ENCODE results near the gene THAP5.

- TF ChIP-seq, protein P1, sequence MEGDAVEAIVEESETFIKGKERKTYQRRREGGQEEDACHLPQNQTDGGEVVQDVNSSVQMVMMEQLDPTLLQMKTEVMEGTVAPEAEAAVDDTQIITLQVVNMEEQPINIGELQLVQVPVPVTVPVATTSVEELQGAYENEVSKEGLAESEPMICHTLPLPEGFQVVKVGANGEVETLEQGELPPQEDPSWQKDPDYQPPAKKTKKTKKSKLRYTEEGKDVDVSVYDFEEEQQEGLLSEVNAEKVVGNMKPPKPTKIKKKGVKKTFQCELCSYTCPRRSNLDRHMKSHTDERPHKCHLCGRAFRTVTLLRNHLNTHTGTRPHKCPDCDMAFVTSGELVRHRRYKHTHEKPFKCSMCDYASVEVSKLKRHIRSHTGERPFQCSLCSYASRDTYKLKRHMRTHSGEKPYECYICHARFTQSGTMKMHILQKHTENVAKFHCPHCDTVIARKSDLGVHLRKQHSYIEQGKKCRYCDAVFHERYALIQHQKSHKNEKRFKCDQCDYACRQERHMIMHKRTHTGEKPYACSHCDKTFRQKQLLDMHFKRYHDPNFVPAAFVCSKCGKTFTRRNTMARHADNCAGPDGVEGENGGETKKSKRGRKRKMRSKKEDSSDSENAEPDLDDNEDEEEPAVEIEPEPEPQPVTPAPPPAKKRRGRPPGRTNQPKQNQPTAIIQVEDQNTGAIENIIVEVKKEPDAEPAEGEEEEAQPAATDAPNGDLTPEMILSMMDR (IDR thresholded peaks at IDR 0.05; ENCODE audit: poor library complexity, severe bottlenecking): no peak
- no peak for TF ChIP-seq EZH2 (IDR thresholded peaks at IDR 0.05; ENCODE audit: borderline replicate concordance, insufficient read depth, low read length, poor library complexity, severe bottlenecking)
Observed at GRCh38 chr7:108618056-108618455, 48.5 kb upstream of the THAP5 start.

Measured in neural cell (in vitro differentiated cells).